ENCODE measurements around the gene TMPRSS12. TPM values are rescaled to one million over a fixed set of nuclear protein-coding genes. Genes with fewer than 3 reads are reported as not detected.
"Not testable (repeated sequence)": the region's sequence is repeated elsewhere in the genome, so short reads cannot be mapped to it uniquely, and the experiment has no call there.

TMPRSS12 gene
- total and polyA plus RNA-seq, 4 donors, result 0.12 to 0.19 TPM; not detected in 2

GRCh38 chr12:50824914-50825313 lies 17.8 kb upstream of the TMPRSS12 start:
- WGBS (ENCODE audit: insufficient coverage), result 44% methylated on average over 1 of the region's 4 CpGs
- no peak for DNase-seq (ENCODE audit: low read depth in 4 of 6, low spot score in 6 of 6)
- Histone ChIP-seq H3K4me1 (ENCODE audit: control insufficient read depth, insufficient read depth, low read length) (peaks cover 14% of the 10 kb centered on the region), H3K4me3 (ENCODE audit: low read depth, low read length) (no peak overlapping the region), H3K27ac (ENCODE audit: low read depth, low read length) (no peak overlapping the region), H3K9me3 (ENCODE audit: control insufficient read depth, insufficient read depth, low read length) (no peaks in the 10 kb centered on the region), H3K36me3 (ENCODE audit: control insufficient read depth, insufficient read depth, low read length) (no peaks in the 10 kb centered on the region), H3K27me3 (ENCODE audit: control insufficient read depth, insufficient read depth, low read length) (no peaks in the 10 kb centered on the region)

GRCh38 chr12:50825372-50825838 lies 17.3 kb upstream of the TMPRSS12 start:
- Histone ChIP-seq H3K4me3 (ENCODE audit: low read depth, low read length) (no peak overlapping the region), H3K27me3 (ENCODE audit: control insufficient read depth, insufficient read depth, low read length) (no peaks in the 10 kb centered on the region), H3K4me1 (ENCODE audit: control insufficient read depth, insufficient read depth, low read length) (peaks cover 14% of the 10 kb centered on the region), H3K27ac (ENCODE audit: low read depth, low read length) (no peak overlapping the region), H3K9me3 (ENCODE audit: control insufficient read depth, insufficient read depth, low read length) (no peaks in the 10 kb centered on the region), H3K36me3 (ENCODE audit: control insufficient read depth, insufficient read depth, low read length) (no peaks in the 10 kb centered on the region)
- peak; percentile 18 to 85 (median 39) for DNase-seq (ENCODE audit: low read depth in 4 of 6, low spot score in 6 of 6)
- WGBS (ENCODE audit: insufficient coverage), result no CpG with 5 or more reads among the region's 2 CpGs

- H3K4me3 ChIP-seq (ENCODE audit: low read depth, low read length), result no peak overlapping the region
- no peak for DNase-seq (ENCODE audit: low read depth in 4 of 6, low spot score in 6 of 6)
- H3K9me3 ChIP-seq (ENCODE audit: control insufficient read depth, insufficient read depth, low read length), result peaks cover 2% of the 10 kb centered on the region
- H3K4me1 ChIP-seq (ENCODE audit: control insufficient read depth, insufficient read depth, low read length), result peaks cover 14% of the 10 kb centered on the region
- no peaks in the 10 kb centered on the region for H3K27me3 ChIP-seq (ENCODE audit: control insufficient read depth, insufficient read depth, low read length)
- WGBS (ENCODE audit: insufficient coverage), result 100% methylated on average over 1 of the region's 1 CpG
- no peaks in the 10 kb centered on the region for H3K36me3 ChIP-seq (ENCODE audit: control insufficient read depth, insufficient read depth, low read length)
- H3K27ac ChIP-seq (ENCODE audit: low read depth, low read length), result no peak overlapping the region
Observed at GRCh38 chr12:50828121-50828520, 14.6 kb upstream of the TMPRSS12 start.

- Histone ChIP-seq H3K9me3 (ENCODE audit: control insufficient read depth, insufficient read depth, low read length) (peaks cover 7% of the 10 kb centered on the region), H3K27ac (ENCODE audit: low read depth, low read length) (no peak overlapping the region), H3K4me3 (ENCODE audit: low read depth, low read length) (no peak overlapping the region), H3K36me3 (ENCODE audit: control insufficient read depth, insufficient read depth, low read length) (no peaks in the 10 kb centered on the region), H3K4me1 (ENCODE audit: control insufficient read depth, insufficient read depth, low read length) (peaks cover 14% of the 10 kb centered on the region), H3K27me3 (ENCODE audit: control insufficient read depth, insufficient read depth, low read length) (no peaks in the 10 kb centered on the region)
- WGBS (ENCODE audit: insufficient coverage), result 33% methylated on average over 1 of the region's 2 CpGs
- peak in 2 of 6 donors; percentile 2 to 30 for DNase-seq (ENCODE audit: low read depth in 4 of 6, low spot score in 6 of 6)
Observed at GRCh38 chr12:50828886-50829285, 13.8 kb upstream of the TMPRSS12 start.

GRCh38 chr12:50833801-50834200 lies 8.9 kb upstream of the TMPRSS12 start:
- not testable (repeated sequence) for H3K9me3 ChIP-seq (ENCODE audit: control insufficient read depth, insufficient read depth, low read length); H3K27ac ChIP-seq (ENCODE audit: low read depth, low read length); DNase-seq (ENCODE audit: low read depth in 4 of 6, low spot score in 6 of 6); H3K36me3 ChIP-seq (ENCODE audit: control insufficient read depth, insufficient read depth, low read length); H3K4me1 ChIP-seq (ENCODE audit: control insufficient read depth, insufficient read depth, low read length); H3K27me3 ChIP-seq (ENCODE audit: control insufficient read depth, insufficient read depth, low read length); H3K4me3 ChIP-seq (ENCODE audit: low read depth, low read length)

GRCh38 chr12:50839042-50839441 lies 3.7 kb upstream of the TMPRSS12 start:
- no peaks in the 10 kb centered on the region for H3K36me3 ChIP-seq (ENCODE audit: control insufficient read depth, insufficient read depth, low read length)
- H3K9me3 ChIP-seq (ENCODE audit: control insufficient read depth, insufficient read depth, low read length), result no peaks in the 10 kb centered on the region
- H3K27me3 ChIP-seq (ENCODE audit: control insufficient read depth, insufficient read depth, low read length), result peaks cover 3% of the 10 kb centered on the region
- peaks cover 7% of the 10 kb centered on the region for H3K4me1 ChIP-seq (ENCODE audit: control insufficient read depth, insufficient read depth, low read length)
- DNase-seq (ENCODE audit: low read depth in 4 of 6, low spot score in 6 of 6), result peak in 1 of 6 donors; percentile 60
- no peak overlapping the region for H3K4me3 ChIP-seq (ENCODE audit: low read depth, low read length)
- no peak overlapping the region for H3K27ac ChIP-seq (ENCODE audit: low read depth, low read length)
- WGBS (ENCODE audit: insufficient coverage), result 88% methylated on average over 1 of the region's 2 CpGs

GRCh38 chr12:50840809-50841487 lies 1.8 kb upstream of the TMPRSS12 start:
- WGBS (ENCODE audit: insufficient coverage), result 100% methylated on average over 3 of the region's 7 CpGs
- Histone ChIP-seq H3K27ac (ENCODE audit: low read depth, low read length) (no peak overlapping the region), H3K4me1 (ENCODE audit: control insufficient read depth, insufficient read depth, low read length) (peaks cover 7% of the 10 kb centered on the region), H3K9me3 (ENCODE audit: control insufficient read depth, insufficient read depth, low read length) (no peaks in the 10 kb centered on the region), H3K27me3 (ENCODE audit: control insufficient read depth, insufficient read depth, low read length) (peaks cover 3% of the 10 kb centered on the region), H3K4me3 (ENCODE audit: low read depth, low read length) (no peak overlapping the region), H3K36me3 (ENCODE audit: control insufficient read depth, insufficient read depth, low read length) (no peaks in the 10 kb centered on the region)
- no peak for DNase-seq (ENCODE audit: low read depth in 4 of 6, low spot score in 6 of 6)

GRCh38 chr12:50841716-50842531 lies 802 bp upstream of the TMPRSS12 start:
- H3K4me1 ChIP-seq (ENCODE audit: control insufficient read depth, insufficient read depth, low read length), result peaks cover 7% of the 10 kb centered on the region
- DNase-seq (ENCODE audit: low read depth in 4 of 6, low spot score in 6 of 6), result no peak
- no peaks in the 10 kb centered on the region for H3K9me3 ChIP-seq (ENCODE audit: control insufficient read depth, insufficient read depth, low read length)
- H3K4me3 ChIP-seq (ENCODE audit: low read depth, low read length), result no peak overlapping the region
- 100% methylated on average over 1 of the region's 7 CpGs for WGBS (ENCODE audit: insufficient coverage)
- H3K36me3 ChIP-seq (ENCODE audit: control insufficient read depth, insufficient read depth, low read length), result no peaks in the 10 kb centered on the region
- no peak overlapping the region for H3K27ac ChIP-seq (ENCODE audit: low read depth, low read length)
- H3K27me3 ChIP-seq (ENCODE audit: control insufficient read depth, insufficient read depth, low read length), result peaks cover 3% of the 10 kb centered on the region

- no peak overlapping the region for H3K4me3 ChIP-seq (ENCODE audit: low read depth, low read length)
- no peaks in the 10 kb centered on the region for H3K9me3 ChIP-seq (ENCODE audit: control insufficient read depth, insufficient read depth, low read length)
- H3K27ac ChIP-seq (ENCODE audit: low read depth, low read length), result no peak overlapping the region
- H3K36me3 ChIP-seq (ENCODE audit: control insufficient read depth, insufficient read depth, low read length), result no peaks in the 10 kb centered on the region
- no peak for DNase-seq (ENCODE audit: low read depth in 4 of 6, low spot score in 6 of 6)
- H3K27me3 ChIP-seq (ENCODE audit: control insufficient read depth, insufficient read depth, low read length), result peaks cover 3% of the 10 kb centered on the region
- H3K4me1 ChIP-seq (ENCODE audit: control insufficient read depth, insufficient read depth, low read length), result peaks cover 7% of the 10 kb centered on the region
Observed at GRCh38 chr12:50845021-50845647, 2.4 kb downstream of the TMPRSS12 start.
